SKM-1 treated with dmso at 0.1 percent for 144 hours (cell line): Measurements from ENCODE around the gene SLC22A14.
"Not testable (repeated sequence)": the region's sequence is repeated elsewhere in the genome, so short reads cannot be mapped to it uniquely, and the experiment has no call there.

Experiments
- DNase-seq: peaks from one replicate; lab custom pipeline; 2025; ENCODE audit not compliant: unreplicated experiment; lab: John Stamatoyannopoulos, UW

The SLC22A14 gene

DNA sequence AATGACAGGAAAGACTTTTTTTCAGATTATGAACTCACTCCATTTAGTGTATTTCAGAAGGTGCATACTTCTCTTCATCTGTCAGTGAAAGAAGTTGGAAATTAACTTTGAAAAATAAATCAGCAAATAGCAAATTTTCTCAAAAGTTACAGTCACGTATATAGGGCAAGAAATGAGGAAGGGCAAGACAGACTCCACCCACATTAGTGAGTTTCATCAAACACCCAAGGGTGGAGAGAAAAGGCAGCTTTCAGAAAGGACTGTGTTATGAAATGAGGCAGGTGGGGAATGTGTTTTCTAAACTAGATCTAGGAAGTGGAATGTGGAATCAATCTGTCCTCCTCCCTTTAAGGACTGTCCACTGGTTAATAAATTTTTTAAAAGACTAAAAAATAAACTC lies 13.6 kb upstream of the SLC22A14 start:
- DNase-seq = peak; percentile 77

DNA sequence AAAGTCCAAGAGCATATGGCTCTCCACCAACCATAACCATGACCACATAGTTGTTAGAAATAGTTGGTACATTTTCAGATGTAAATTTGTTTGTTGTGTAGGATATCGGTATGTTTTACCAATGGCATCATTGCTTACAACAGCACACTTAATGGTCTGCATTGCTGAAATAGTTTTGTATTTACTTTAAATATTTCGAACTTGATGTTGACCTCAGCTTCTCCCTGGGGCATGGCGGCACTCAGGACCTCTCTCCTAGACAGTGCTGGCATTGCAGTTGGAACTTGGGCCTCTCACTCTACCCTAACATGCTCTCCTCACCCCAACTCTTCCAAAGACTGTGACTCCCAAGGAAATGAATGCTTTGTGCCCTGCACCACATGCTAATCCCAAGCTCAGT lies 11.5 kb upstream of the SLC22A14 start:
- no peak for DNase-seq

DNA sequence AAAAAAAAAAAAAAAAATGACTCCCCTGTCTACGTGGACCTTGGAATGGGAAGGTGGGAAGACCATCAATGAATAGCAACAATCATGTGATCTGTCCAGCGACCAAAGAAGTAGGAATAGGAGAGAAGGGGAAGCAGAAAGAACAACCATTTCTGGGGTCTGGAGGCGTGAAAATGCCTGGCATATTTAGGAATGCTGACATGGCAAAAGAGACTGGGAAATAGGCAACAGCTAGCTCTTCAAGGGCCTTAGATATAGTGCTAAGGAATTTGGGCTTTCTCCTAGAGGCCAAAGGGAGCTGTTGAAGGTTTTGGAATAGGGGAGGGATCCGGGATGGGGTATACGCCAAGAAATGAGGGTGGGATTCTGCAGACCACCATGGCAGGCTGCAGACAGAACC lies 10.5 kb upstream of the SLC22A14 start:
- DNase-seq = no peak

DNA sequence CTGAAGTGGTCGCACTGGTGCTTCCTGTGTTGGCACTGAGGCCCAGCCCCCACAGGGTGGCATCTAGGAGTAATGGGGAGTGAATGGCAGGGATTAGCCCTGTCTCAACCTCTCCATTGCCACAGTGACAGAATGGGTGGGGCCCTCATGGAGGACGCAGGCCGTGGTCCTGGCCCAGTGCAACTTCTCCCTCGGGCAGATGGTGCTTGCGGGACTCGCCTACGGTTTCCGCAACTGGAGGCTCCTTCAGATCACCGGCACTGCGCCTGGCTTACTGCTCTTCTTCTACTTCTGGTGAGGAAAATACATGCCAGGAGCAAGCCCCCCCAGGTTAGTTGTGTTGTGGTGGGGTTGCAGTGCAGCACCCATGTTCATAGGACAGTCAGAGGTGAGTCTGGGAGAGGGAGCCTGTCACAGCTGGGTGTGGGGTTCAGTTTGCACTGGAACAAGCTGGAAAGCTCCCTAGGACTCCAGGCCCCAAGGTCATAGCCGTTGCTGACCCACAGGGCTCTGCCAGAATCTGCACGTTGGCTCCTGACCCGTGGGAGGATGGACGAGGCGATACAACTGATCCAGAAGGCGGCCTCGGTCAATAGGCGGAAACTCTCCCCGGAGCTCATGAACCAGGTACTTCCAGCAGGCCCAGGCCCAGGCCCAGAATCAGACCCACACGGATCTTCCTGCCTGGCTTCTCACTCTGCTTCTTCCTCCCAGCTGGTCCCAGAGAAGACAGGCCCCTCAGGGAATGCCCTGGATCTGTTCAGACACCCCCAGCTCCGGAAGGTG lies 7.0 kb upstream of the SLC22A14 start:
- DNase-seq = no peak

DNA sequence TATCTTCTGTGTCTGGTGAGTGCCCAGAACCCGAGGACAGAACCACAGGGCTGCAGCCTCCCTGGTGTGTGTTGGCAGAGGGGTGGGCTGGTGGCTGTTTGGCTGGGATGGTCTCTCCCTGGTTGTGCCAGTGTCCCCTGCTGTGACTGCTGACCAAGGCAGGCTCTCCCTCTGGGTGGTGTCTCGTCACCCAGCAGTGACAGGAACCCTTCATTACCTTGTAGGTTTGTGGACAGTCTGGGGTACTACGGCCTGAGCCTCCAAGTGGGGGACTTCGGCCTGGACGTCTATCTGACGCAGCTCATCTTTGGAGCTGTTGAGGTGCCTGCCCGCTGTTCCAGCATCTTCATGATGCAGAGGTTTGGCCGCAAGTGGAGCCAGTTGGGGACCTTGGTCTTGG lies 6.4 kb upstream of the SLC22A14 start:
- DNase-seq = no peak

DNA sequence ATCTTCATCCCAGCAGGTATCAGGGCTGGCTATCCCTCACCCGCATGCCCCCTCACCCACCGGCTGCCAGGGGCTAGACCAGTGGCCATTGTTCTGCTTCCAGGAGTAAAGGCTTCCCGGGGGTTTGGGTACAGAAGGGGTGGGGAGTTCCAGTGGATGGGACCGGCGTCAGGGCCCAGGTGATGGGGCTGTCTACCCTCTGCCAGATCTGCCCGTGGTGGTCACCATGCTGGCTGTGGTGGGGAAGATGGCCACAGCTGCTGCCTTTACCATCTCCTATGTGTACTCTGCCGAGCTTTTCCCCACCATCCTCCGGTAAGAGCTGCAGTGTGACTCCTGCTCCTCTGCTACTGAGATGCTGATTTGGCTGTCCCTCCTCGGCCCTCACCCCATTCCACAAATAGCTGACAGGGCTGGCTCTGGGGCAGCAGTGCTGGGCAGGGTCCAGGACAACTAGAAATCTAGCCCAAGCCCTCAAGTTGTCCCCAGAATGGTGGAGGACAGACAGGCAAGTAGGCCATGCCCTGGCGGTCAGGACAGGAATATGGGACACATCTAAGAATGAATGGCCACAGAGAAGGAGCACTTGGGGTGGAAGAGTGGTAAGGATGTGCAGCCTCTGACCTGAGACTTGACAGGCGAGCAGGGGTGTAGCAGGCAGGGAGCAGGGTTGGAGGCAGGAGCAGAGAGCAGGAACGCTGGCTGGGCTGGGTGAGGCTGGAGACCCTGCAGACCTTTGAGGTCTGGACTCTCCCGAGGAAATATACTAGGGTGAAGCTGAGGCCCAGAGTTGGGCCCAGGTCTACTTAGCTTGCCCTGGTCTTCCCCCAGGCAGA lies 5.8 kb upstream of the SLC22A14 start:
- DNase-seq = no peak

DNA sequence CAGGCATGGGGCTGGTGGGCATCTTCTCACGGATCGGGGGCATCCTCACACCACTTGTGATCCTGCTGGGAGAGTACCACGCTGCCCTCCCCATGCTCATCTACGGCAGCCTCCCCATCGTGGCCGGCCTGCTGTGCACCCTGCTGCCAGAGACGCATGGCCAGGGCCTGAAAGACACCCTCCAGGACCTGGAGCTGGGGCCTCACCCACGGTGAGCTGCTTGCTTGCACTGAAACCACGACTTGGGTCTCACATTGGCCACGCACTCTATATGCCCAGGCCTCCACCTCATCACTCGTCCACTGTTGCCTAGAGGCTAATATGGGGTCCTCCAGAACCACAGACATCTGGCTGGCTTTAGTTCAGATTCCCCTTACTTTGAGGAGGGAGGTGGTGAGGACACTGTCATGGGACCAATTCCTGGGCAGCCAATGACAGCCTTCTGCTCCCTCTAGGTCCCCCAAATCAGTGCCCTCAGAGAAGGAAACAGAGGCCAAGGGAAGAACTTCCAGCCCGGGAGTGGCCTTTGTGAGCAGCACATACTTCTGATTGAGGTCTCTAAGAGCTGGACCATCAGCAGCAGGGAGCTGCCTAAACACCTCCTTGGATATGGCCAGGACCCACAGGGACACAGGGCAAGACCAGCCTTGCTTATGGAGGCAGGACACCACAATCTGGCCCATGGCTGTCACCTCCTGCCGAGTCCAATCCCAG lies 5.0 kb upstream of the SLC22A14 start:
- DNase-seq = no peak

DNA sequence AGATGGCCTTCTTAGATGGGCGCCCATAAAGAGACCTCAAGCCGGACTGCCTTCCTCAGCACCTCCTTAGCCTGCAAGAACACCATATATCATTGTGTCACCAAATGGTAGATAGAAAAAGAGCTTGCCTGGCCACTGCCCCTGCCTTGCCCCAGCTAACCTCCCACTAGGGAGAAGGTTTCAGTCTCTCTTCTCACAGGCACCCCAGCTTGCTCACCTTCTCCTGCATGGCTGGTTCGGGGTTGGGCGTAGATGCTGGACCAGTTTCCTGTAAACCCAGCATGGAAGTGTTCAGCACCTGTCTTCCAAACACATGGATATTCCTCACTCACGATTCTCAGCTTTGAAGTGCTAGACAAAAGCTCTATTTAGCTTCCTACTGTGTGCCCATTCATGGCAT lies 3.3 kb upstream of the SLC22A14 start:
- DNase-seq = no peak

DNA sequence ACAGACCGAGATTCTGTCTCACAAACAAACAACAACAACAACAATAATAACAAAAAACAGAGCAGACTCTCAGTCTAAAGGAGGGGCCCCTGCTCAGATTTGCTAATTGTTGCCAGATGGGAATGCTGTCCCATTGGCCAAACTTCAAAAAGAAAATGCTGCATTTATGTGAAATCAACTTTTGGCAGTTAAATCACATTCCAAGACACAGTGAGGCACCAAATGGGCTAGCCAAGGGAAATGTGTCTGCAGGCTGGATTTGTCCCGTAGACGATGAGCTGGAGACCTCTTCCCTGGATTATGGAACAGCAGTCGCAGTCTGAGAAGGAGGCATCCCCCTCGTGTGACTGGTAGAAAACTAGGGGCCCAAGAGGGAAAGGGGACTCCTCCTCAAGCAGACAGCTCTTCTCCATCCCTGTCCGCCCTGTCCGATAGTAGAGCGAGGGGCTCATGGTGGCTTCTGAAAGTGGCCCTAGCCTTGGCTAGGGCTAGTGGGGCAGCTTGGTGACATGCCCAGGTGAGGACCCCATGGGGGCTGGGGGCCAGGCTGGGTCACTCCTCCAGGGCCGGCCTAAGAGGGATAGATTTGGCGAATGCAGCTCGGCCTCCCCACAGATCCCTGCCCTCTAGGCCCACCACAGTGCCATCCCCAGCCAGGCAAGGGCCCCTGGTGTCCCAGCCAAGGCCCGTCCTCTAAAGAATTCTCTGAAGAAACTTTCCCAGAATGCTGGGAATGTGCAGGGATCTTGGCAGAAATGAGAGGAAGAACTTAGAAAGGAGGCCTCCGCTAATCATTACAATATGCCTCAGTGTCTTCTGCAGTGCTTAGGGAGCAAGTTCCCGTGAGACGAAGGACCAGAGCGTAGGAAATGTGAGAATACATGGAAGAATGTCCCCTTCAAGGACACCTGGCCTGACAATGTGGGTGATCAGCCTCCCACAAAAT lies 2.0 kb downstream of the SLC22A14 start:
- DNase-seq = no peak

DNA sequence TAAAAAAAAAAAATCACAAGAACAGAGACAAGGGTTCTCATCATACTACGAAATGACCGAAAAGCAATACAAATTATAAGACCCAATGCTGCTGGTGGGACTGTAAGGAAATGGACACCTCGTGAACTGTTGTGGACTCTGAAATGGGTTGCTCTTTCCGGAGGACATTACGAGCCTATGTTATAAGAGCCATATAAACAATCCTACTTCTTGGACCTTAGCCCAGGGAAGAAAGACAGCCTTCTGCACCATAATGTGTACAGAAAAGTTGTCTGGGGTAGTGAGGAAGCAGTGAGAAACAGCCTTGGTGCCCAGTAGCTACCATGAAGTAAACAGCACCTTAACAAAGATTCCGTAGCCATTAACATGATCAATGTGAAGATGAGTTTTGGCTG lies 2.7 kb downstream of the SLC22A14 start:
- DNase-seq = no peak

DNA sequence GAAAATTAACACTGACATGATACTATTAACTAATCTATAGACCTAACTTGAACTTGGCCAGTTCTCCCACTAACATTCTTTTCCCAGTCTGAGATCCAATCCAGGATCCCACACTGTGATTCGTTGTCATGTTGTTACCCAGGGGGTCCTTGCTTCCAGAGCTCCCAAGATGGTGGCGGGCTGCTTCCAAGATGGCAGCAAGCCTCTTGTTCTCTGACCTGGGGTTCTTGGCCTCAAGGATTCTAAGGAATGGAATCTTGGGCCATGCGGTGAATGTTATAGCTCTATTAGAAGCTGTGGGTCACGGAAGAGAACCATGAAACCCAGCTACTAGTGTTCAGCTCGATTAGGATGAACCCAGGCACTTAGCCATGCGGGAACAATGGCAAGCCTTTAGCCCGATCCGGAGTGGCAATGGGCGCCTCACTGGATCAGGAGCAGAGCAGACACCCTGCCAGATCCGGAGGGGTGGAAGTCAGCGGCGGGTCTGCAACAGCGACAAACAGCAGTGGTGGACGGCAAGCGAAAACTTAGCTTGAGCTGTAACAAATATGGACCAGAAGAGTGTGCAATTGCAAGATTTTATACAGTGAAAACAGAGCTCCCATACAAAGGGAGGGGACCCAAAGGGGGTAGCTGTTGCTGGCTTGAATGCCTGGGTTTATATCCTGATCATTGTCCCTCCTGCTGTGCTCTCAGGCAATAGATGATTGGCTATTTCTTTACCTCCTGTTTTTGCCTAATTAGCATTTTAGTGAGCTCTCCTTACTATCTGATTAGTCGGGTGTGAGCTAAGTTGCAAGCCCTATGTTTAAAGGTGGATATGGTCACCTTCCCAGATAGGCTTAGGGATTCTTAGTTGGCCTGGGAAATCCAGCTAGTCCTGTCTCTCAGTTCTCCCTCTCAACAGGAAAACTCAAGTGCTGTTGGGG lies 7.5 kb downstream of the SLC22A14 start:
- DNase-seq = not testable (repeated sequence)

DNA sequence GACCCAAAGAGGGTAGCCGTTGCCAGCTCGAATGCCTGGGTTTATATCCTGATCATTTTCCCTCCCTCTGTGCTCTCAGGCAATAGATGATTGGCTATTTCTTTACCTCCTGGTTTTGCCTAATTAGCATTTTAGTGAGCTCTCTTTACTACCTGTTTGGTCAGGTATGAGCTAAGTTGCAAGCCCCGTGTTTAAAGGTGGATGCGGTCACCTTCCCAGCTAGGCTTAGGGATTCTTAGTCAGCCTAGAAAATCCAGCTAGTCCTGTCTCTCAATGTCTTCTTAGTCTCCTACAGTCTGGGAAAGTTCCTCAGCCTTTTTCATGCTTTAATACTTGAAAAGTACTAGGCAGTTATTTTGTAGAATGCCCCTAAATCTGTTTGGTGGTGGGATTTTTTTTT lies 15.0 kb downstream of the SLC22A14 start:
- DNase-seq = not testable (repeated sequence)

DNA sequence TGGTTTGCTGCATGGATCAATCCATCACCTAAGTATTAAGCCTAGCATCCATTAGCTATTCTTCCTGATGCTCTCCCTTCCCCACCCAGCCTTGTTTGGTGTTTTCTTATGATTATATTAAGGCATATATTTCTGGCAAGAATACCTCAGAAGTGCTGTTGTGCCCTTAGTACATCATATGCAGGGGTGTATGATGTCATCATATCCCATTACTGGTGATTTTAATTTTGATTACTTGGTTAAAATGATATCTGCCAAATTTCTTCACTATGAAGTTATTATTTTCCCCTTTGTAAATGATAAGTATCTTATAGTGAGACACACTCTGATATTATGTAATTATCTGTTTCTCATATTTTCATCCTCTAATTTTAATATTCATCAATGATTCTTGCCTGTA lies 15.4 kb downstream of the SLC22A14 start:
- no peak for DNase-seq

DNA sequence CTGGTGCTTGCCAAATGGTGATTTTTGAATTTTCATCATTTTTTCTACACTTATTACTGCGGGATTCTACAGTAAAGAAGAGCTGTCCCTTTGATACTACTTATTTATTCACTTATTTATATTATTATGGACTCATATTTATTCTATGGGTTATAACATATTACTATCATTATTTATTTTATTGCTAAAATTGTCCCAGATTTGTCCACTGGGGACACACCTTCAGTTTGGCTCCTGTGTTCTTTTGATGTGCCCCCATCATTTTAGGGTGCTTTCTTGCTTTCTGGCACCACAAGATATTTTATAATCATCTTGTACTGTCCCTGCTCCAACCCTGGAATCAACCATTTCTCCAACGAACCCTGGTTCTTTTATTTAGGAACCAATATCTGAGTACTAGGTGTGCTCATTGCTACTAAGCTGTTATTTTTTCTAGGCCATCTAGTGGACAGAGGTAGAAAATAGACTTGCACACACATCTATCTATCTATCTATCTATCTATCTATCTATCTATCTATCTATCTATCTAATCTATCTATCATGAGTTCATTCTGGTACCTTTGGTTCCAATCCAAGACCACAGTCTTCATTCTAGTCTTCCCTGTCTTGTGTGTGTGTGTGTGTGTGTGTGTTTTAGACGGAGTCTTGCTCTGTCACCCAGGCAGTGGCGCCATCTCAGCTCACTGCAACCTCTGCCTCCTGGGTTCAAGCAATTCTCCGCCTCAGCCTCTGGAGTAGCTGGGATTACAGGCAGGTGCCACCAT lies 16.0 kb downstream of the SLC22A14 start:
- no peak for DNase-seq

DNA sequence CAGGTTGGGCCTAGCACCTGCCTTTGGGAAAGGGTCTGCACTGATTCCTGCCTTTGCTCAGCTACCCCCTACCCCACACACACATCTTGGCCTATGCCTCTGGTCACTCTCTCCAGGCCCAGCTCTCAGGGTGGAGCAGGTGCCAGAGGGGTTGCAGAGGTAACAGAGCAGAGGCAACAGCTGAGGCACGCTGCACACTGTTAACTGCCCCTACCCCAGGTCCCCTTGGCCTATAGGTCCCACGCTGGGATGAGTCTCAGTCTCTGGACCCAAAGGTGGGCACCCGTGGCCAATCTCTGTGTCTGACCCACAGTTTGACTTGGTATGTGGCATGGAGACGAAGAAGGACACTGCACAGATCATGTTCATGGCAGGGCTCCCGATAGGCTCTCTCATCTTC lies 24.8 kb downstream of the SLC22A14 start:
- no peak for DNase-seq

DNA sequence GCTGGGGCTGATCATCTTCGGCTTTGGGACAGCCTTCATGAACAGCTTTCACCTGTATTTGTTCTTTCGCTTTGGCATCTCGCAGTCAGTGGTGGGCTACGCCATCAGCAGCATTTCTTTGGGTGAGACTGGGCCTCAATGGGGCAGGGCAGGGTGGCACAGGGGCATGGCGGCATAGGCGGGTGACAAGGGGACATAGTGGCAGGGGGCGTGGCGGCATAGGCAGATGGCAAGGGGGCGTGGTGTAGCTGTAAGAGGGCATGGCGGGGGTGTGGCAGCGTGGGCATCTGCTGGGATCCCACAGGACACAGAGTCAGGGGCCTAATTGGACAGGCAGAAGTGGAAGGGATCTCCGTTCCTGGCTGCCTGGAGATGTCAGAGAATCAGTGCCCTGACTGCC lies 25.5 kb downstream of the SLC22A14 start:
- DNase-seq = no peak

DNA sequence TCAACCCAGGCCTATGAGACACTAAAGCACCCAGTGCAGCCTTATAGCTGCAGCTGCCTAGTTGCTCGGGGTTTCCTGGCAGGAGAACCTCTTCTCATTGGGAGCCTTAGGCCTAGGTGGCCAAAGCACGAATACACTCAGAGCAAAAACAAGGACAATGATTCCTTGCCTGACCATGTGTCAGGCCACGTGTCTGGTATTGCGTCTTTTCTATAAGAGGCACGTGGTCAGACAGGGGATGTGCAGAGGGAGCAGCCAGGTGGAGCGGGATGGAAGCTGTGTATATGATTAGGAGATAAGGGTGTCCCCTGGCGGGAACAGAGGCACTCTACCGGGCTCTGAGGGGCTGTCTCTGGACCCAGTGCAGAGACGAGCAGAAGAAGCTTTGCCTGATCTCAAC lies 26.4 kb downstream of the SLC22A14 start:
- no peak for DNase-seq

DNA sequence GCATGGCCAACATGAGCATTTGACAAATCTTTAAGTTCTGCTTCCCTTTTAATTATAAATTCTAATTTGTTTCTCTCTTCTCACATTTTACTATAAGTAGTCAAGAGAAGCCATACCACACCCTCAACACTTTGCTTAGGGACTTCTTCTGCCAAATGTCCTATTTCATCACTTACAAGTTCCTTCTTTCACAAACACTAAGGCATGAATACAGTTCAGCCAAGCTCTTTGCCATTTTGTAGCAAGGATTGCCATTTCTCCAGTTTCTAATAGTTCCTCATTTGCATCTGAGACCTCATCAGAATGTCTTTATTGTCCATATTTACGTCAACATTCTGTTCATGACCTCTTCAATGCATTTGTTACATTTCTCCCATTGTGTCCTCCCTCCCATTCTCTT lies 29.4 kb downstream of the SLC22A14 start:
- DNase-seq = peak; percentile 90

DNA sequence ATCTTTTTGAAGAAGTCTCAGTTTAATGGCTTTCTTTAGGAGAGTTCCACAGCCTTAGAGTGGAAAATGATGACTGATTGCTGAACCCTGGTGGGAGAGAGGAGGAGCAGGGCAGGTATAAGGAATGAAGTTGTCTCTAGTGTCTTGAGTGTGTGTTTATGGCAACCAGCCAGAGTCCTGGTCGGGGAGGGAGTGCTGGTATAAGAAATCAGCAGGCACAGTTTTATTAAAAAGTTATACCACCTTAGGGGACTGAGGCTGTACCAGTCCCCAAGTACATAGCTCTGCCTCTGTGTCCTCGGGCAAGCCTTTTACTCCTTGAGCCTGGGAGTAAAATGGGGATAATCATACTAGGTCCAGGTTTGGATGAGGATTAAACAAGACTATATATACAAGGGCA lies 29.8 kb downstream of the SLC22A14 start:
- no peak for DNase-seq
